ENCODE results near the gene UCK1.
"Not testable (repeated sequence)": the region's sequence is repeated elsewhere in the genome, so short reads cannot be mapped to it uniquely, and the experiment has no call there.

Gene UCK1

DNA sequence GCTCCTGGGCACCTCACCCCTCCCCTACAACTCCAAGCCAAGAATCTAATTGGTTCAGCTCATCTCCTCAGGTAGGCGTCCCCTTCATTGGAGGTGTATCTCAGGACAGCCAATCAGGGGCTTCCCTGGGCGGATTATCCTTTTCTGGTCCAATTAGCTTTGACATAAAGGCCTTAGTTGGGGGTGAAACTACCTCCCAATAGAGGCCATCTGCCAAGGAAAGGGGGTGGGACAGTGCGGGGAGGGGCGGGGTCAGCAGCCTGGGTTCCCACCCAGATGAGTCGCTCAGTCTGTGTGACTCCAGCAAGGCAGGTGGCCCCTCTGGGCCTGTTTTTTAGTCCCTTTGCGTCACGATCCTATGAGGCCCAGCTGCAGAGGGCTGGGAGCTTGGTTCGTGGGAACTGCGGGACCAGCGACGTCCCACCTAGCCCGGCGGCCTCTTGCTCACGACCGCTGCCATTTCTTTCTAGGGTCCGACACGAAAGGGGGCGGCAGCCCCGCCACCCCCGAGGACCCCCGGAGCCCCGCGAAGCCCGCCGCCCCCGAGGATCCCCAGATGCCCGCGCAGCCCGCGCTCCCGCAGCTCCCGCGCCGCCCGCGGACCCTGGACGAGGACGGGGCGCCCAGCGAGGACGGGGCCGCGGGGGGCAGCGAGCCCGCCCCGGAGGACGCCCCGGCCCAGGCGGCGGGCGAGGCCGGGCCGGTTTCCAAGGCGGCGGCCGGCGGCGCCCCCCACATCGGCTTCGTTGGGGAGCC lies 23.2 kb upstream of the UCK1 start:
- no peak for DNase-seq (ENCODE audit: low spot score)

DNA sequence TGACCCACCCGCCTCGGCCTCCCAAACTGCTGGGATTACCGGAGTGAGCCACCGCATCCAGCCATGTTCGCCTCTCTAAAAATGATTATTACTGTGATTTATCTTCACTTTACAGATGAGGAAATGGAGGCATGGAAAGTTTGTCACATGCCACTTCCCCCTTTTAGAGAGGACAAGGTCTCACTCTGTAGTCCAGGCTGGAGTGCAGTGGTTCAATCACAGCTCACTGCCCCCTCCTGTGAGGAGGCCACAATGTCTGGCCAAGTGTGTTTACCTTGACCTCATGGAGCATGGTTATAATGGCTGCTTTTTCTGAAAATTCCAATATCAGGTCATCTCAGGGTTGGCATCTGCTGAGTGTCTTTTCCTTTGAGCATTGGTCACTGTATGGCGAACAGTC lies 21.0 kb upstream of the UCK1 start:
- DNase-seq (ENCODE audit: low spot score): no peak

DNA sequence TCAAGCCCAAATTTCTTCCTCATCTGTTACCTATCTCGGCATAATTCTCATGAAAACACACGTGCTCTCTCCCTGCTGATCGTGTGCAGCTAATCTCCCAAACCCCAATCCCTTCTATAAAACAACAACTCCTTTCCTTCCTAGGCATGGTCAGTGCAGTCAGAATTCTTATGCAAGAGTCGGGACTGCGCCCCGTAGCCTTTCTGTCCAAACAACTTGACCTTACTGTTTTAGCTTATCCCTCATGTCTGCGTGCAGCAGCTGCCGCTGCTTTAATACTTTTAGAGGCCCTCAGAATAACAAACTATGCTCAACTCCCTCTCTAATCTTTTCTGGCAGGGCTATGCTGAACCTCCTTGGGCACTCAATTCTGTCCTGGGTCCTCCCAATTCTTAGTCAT lies 19.4 kb upstream of the UCK1 start:
- not testable (repeated sequence) for DNase-seq (ENCODE audit: low spot score)

DNA sequence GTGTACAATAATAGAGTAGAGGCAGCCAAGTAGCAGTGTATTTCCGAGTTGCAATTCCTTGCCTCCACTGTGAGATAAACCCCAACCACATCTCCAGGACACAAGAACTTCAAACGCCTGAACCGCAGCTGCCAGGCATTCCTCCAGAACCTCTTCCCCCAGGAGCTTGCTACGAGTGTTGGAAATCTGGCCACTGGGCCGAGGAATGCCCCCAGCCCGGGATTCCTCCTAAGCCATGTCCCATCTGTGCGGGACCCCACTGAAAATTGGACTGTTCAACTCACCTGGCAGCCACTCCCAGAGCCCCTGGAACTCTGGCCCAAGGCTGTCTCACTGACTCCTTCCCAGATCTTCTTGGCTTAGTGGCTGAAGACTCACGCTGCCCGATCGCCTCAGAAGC lies 18.1 kb upstream of the UCK1 start:
- not testable (repeated sequence) for DNase-seq (ENCODE audit: low spot score)

DNA sequence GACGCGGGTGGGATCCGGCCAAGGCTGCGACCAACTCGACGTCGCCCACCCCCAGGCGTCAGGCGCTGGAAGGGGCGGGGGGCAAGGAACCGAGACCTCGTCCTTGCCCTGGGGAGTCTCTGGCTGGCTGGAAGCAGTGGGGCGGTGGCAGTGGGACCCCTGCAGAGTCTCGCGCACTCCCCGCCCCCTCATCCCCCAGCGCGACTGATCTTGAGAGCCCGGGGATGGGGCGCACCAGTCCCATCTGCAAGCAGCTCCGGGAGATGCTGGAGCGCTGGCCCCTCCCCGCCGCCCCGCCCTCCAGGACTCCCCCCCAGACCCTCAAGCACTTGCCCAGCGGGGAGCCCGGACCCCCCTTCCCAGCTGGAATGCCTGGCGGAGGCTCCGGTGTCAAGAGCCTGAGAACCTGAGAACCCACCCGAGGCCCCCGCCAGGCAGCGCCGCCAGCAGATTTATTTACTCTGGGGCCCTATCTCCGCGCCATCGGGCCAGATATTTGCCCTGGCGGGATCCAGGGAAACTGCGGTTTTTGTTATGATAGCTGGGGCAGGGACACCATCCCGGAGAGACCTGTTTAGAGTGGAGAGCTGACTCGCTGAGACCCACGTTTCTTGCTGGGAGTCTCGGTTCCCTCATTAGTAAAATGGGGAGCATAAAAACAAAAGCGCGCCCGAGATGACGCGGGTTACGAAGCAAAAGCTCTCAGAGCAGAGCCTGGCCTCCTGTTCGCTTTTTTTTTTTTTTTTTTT lies 15.4 kb upstream of the UCK1 start:
- DNase-seq (ENCODE audit: low spot score): no peak

DNA sequence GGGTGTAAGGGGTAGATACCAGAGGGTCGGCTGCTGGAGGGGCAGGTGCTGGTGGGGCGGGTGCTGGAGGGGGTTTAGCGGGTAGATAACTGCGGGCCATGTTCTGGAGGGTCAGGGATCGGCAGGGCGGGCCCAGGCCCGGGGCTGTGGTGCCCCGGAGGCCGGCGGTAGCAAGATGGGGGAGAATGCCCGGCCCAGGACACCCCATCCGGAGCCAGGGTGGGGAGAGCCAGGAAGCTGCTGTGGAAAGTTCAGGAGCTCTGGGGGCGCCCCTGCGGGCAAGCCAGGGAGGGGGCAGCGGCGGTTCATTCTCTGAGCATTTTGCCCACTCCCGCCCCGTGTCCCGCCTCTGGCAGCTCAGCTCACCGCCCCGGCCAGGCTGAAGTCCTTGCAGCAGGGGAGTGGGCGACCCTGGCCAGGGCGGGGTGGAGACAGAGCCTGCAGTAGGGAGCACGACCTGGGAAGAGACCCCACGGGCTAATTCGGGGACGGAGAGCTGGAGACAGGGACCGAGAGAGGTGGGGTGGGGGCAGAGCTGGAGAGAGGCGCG lies 14.8 kb upstream of the UCK1 start:
- DNase-seq (ENCODE audit: low spot score): no peak

DNA sequence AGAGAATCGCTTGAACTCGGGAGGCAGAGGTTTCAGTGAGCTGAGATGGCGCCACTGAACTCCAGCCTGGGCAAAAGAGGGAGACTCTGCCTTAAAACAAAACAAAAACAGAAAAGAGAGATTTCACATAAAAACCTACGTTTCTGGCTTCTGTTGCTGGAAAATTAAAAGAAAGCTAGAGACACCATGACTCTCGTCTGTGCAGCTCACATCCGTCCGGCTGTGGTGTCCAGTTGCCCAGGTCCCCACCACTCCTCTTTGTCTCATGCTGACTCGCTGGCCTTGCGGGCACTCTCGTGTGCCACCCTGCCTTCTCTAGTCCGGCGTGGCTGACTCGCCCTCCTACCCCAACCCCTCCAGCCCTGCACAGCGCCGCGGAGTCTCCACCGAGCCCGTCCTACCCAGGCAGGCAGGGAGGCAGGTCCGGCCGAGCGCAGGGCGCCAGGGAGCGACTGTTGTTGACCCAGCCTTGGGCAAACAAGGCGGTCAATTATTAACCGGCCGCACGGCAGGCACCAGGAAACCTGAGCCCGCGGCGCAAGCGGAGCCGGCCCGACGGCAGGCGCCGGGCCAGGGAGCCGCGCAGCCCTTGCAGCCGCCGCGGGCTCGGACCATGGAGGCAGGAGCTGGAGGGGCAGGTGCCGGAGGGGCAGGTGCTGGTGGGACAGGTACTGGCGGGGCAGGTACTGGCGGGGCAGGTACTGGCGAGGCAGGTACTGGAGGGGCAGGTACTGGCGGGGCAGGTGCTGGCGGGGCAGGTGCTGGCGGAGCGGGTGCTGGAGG lies 14.1 kb upstream of the UCK1 start, which contains the start of gene PRRT1B:
Gene PRRT1B, plus strand, starts transcription at position 521 of the 783 bp plus-strand sequence. Its CDS starts 93 bp downstream, at position 614.
- no peak for DNase-seq (ENCODE audit: low spot score)

DNA sequence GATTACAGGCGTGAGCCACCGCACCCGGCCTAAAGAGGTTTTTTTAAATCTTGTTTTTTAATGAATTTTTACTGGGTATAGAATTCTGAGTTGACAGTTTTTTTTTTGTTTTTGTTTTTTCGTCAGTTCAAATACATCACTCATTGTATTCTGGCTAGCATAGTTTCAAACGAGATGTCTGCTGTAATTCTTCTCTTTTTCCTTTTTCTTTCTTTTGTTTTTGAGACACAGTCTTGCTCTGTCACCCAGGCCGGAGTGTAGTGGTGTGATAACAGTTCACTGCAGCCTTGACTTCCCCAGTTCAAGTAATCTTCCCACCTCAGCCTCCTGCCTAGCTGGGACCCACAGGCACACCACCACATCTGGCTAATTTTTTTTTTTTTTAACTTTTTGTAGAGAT lies 12.1 kb upstream of the UCK1 start:
- no peak for DNase-seq (ENCODE audit: low spot score)

DNA sequence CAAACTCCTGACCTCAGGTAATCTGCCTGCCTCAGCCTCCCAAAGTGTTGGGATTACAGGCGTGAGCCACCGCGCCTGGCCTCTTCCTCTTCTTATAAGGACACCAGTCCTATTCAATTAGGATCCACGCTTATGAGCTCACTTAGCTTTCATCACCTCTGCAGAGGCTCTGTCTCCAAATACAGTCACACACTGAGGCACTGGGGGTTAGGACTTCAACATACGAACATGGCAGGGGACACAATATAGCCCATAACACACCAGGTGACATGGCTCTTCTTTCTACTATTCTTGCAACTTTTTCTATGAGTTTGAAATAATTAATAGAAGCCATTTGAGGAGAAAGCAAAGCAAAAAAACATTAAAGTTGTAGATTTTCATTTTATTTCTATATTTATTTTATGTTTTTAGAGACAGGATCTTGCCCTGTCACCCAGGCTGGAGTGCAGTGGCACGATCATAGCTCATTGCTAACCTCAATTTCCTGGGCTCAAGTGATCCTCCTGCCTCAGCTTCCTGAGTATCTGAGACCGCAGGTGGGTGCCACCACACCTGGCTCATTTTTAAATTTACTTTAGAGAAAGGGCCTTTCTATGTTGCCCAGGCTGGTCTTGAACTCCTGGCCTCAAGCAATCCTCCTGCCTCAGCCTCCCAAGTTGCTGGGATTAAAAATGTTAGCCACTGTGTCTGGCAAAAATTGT lies 8.3 kb upstream of the UCK1 start:
- DNase-seq (ENCODE audit: low spot score): peak; percentile 50

DNA sequence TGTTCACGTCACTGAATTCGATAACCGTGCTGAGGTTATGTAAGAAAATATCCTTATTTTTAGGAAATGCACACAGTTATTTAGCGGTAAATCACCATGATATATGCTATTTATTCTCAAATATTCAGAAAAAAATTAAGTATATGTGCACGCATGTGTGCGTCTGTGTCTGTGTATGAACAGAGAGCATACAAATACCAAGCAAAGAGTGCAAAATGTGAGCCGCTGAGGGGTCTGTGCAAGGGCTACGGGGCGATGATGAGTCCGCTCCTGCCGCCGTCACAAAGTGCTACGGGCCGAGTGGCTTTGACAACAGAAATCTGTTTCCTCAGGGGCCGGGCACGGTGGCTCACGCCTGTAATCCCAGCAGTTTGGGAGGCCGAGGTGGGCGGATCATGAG lies 6.9 kb upstream of the UCK1 start:
- no peak for DNase-seq (ENCODE audit: low spot score)

DNA sequence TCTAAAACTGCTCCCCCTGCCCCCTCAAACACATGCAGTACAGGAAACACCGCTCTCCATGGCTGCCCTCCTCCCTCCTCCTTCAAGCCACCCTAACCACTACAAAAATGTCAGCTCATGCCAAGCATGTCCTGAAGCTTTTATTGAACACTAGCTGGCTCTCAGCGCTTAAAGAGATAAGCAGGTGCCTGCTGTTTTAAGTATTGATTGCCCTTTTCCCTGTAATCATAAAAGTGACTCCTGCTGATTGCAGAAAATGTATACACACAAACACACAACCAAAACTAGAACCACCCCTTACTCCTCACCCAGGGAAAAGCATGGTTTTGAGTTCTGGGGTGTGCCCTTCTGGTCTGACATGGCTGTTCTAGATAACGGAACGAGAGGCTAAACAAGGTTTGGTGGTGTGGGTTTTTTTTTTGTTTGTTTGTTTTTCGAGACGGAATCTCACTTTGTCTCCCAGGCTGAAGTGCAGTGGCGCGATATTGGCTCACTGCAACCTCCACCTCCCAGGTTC lies 3.7 kb upstream of the UCK1 start:
- peak; percentile 10 for DNase-seq (ENCODE audit: low spot score)

DNA sequence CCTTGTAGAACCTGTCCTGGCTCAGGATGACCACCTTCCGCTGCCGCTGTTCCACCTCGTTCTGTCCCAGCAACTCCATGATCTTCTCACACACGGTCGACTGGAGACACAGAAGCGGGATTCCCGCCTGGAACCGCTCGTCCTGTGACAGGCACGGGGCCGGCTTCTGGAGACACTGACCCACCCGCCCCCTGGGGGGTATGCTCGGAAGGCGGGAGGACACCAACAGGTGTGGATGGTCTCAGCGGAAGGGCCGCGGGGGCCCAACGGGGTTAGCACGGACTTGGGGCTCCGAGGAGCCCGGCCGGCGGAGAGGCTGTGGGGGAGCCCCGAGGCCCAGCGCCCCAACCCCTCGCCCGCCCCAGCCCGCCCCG lies 530 bp downstream of the UCK1 start:
- DNase-seq (ENCODE audit: low spot score): no peak

DNA sequence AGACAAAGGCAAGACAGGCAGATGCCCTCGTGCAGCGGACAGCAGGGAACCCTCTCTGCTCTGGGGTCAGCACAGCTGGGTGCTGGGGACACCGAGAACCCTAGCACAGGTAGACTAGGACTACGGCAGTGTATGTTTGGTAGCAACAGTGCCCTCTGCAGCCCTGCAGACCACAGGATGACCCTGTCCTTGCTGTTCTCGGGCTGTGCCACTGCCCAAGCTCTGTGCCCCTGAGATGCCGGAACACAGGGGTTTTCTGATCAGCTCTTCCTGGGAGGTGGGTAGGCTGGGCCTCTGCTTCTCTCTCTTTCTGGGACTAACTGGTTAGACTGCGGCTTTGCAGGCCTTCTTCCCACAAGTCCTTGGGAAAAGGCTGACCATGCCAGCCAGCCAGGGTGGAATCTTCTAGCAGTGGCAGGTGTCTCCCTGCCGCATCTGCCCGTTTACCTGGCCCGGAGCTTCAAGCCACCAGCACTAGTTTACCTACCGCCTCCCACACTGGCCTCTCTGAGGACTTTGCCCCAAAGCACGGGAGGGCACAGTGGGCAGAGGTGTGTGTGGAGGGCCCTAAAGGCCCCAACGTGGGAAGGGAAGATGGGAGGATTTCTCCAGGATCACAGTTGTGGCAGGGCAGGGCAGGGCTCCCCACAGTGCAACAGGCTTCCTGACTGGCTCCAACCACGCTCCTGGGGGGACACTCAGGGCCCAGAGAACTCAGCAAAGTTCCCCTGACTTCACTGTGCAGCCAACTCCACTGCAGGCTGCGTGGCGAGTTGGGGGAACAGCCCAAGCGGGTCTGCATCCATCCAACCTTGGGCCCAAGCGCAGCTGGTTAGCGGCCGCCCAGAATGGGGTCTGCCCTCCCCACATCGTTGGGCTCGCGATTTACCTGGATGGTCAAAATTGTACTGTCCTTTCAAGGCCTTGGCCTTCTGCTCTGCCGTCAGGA lies 1.2 kb downstream of the UCK1 start:
- no peak for DNase-seq (ENCODE audit: low spot score)

DNA sequence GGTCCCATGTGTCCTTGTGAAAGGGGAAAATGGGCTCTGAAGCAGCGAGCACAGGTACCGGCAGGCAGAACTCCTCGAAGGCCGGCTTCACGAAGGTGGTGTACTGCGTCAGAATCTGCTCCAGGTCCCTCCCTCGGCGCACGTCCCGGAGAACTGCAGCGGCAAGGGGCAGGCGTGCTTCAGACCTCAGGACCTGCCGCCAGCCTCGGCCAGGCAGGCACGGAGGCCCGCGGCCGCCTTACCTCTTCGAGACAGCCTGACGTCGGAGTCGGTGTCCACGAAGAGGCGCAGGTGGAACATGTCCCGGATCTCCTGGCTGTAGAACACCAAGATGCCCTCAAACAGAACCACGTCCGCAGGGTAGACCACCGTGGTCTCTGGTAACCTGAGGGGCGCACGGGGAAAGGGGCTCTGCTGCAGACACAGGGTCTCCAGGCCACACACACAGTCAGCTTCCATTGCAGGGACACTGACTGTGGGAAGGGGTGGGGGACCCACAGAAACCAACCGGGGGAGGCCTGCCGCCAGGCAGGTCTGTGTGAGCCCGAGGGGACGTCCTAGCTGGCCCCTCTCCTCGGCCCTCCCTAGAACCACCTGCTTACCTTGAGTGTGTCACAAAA lies 2.1 kb downstream of the UCK1 start:
- DNase-seq (ENCODE audit: low spot score): no peak

DNA sequence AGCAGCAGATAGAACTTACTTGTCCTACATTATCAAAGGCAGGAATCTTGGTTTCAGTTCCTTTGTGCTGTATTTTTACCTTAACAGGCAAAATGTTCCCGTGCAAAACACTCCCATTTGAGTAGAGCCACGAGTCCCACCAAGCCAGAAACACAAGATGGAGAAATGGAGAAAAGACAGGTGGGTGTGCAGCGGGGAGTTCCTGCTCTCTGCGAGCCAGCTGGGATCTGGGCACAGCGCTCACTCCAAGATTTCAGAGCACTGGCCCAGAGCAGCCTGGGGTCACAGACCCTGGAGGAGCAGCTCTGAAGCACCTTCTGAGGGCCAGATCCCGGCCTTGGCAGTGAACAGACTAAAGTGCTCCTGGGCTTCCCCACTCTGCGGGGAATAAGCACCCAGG lies 2.9 kb downstream of the UCK1 start:
- DNase-seq (ENCODE audit: low spot score): no peak

DNA sequence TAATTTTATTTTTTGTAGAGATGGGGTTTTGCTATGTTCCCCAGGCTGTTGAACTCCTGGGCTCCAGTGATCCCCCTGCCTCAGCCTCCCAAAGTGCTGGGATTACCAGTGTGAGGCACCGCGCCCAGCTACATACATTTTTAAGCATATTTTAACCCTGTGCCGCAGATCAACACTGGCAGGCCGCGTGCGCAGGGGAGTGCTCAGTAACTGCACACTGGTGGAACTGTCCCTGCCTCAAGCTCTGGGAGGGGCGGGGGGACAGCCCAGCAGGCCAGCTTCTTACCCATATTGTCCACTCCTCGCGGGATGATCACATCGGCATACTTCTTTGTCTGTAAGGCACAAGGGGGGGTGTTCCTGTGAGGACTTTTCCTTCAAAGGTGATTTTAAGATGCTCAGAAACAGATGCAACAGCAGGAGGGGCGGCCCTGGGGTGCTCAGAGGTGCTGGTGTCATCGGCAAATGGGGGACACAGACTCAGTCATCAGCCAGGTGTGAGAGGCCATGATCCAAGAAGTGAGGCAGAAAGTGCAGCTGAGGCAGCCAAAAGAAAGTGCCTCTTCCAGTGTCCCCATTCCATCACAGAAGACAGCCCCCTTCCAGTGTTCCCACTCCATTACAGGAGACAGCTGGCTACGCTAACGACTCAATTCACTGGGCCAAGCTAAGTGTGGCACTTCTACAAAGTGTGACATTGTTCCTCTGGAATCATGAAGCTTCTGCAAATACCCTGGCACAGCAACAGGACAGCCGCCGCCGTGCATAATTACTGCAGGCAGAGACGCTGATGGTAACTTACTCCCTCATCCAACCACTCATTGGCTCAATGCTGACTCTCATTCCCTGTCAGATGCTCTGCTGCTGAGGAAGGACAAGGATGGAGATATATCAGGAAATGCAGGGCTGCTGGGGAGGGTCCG lies 5.2 kb downstream of the UCK1 start:
- DNase-seq (ENCODE audit: low spot score): no peak

DNA sequence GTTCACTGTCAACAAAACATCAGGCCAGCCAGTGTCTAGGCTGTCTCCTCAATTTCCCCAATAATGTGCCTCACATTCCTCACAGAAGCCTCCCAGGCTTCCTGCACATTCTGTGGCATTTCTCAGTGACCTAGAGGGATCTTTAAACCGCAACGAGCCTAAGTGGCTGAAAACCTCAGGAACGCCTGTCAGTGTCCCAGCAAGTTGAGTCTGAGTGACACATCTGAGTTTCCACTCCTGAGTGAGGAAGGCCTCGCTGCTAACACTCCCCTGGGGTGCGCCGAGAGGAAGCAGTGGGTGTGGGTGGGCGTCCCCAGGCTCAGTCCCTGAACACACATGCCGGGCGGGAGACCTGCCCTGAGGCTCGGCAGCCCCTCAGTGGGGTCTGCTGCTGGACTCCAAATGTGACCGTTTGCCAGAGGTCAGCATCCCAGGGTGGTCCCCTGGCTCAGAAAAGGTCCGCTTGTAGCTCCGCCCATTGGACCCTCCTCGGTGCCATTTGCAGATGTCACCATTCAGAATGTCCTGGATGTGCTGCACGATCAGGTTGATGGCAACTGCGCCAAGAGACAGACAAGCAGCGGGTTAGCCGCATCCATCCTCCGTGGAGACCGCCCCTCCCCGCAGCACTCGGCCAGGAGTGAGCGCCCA lies 6.3 kb downstream of the UCK1 start:
- DNase-seq (ENCODE audit: low spot score): no peak
